ENCODE data around the gene DNMT1. TPM values are rescaled to one million over a fixed set of nuclear protein-coding genes. Genes with fewer than 3 reads are reported as not detected.

Gene DNMT1
- total RNA-seq, 4 donors from 2014 or later, result 29.5 to 80.6 (median 48.4) TPM

DNA sequence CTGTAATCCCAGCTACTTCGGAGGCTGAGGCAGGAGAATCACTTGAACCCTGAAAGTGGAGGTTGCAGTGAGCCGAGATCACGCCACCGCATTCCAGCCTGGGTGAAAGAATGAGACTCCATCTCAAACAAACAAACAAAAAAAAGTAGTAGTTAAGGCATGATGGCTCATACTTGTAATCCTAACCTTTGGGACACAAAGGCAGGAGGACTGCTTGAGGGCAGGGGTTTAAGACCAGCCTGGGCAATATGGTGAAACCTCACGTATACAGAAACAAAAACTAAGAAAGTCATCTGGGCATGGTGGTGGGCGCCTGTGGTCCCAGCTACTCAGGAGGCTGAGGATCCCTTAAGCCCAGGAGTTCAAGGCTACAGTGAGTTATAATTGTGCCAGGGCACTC lies 1.8 kb downstream of the DNMT1 start:
- intact Hi-C loops (cut with DNase I), result no loop called here
- H3K36me3 ChIP-seq, result peaks cover 0 to 9% (median 4%) of the 10 kb centered on the region in 3 donors
- H3K27me3 ChIP-seq, result no peaks in the 10 kb centered on the region
- peaks cover 16 to 40% (median 17%) of the 10 kb centered on the region in 3 donors for H3K4me1 ChIP-seq
- H3K9me3 ChIP-seq, result no peaks in the 10 kb centered on the region
- TF ChIP-seq, protein P1, sequence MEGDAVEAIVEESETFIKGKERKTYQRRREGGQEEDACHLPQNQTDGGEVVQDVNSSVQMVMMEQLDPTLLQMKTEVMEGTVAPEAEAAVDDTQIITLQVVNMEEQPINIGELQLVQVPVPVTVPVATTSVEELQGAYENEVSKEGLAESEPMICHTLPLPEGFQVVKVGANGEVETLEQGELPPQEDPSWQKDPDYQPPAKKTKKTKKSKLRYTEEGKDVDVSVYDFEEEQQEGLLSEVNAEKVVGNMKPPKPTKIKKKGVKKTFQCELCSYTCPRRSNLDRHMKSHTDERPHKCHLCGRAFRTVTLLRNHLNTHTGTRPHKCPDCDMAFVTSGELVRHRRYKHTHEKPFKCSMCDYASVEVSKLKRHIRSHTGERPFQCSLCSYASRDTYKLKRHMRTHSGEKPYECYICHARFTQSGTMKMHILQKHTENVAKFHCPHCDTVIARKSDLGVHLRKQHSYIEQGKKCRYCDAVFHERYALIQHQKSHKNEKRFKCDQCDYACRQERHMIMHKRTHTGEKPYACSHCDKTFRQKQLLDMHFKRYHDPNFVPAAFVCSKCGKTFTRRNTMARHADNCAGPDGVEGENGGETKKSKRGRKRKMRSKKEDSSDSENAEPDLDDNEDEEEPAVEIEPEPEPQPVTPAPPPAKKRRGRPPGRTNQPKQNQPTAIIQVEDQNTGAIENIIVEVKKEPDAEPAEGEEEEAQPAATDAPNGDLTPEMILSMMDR (IDR thresholded peaks at IDR 0.05), result no peak
- no peak for TF ChIP-seq POLR2A (IDR thresholded peaks at IDR 0.05)
- no peak for DNase-seq
- peak overlapping the region in 1 of 4 donors; percentile 64 for H3K4me3 ChIP-seq
- H3K27ac ChIP-seq, result peak overlapping the region; percentile 5 to 91 (median 87)
- 76 to 81% methylated on average over 6 of the region's 6 CpGs for WGBS, 2 donors

DNA sequence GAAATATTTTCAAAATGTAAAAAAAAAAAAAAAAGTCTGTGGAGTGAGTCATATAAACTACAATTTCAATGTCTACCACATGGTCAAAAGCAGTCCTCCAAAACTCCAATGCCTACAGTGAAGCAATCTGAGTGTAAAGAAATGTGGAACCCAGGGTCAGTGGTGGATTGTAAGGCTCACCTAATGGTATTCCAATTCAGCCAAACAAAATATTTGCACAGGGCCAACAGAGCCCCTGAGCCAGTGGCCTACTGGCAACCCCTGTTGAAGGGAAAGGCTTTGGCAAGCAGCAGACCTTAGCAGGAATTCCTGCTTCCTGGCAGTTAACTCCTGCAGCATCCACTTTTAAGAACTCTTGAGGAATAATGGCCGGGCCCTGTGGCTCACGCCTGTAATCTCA lies 3.4 kb downstream of the DNMT1 start:
- no peak for DNase-seq

DNA sequence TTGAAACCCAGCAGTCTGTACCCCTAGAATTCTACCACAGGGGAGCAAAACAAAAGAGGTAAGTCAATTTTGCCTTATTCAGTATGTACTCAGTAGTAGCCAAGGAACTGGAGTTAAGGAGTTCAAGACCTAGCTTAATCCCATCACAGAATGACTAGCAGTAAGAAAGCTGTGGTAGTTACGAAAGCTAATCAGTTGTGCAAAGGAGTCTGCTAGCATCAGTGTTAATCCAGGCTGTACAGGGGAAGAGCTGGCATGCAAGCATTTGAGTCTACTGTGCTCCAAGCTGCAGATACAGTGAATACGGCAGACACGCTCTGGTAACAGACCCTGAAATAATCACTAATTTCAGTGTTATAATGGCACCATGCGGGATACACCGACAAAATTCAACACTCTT lies 4.7 kb downstream of the DNMT1 start:
- Histone ChIP-seq H3K4me1 (peaks cover 12 to 37% (median 17%) of the 10 kb centered on the region in 3 donors), H3K27me3 (no peaks in the 10 kb centered on the region), H3K4me3 (no peak overlapping the region), H3K36me3 (peaks cover 0 to 38% (median 4%) of the 10 kb centered on the region in 3 donors), H3K27ac (no peak overlapping the region), H3K9me3 (no peaks in the 10 kb centered on the region)
- no peak for TF ChIP-seq POLR2A (IDR thresholded peaks at IDR 0.05)
- TF ChIP-seq, protein P1 (IDR thresholded peaks at IDR 0.05), result no peak
- DNase-seq, result no peak
- intact Hi-C loops (cut with DNase I), result no loop called here
- WGBS, 2 donors, result 88 to 98% methylated on average over 5 of the region's 5 CpGs

More for the DNA sequence above, 3.4 kb downstream of the DNMT1 start:
- Histone ChIP-seq H3K4me3 (no peak overlapping the region), H3K4me1 (peaks cover 16 to 40% (median 17%) of the 10 kb centered on the region in 3 donors), H3K27ac (no peak overlapping the region), H3K27me3 (no peaks in the 10 kb centered on the region), H3K36me3 (peaks cover 0 to 25% (median 4%) of the 10 kb centered on the region in 3 donors), H3K9me3 (no peaks in the 10 kb centered on the region)
- intact Hi-C loops (cut with DNase I), result no loop called here
- TF ChIP-seq POLR2A (IDR thresholded peaks at IDR 0.05), result no peak
- TF ChIP-seq, protein P1 (IDR thresholded peaks at IDR 0.05), result no peak
- WGBS, 2 donors, result 55% methylated on average over 2 of the region's 2 CpGs; no CpG with 5 or more reads in 1 of the 2 donors

DNA sequence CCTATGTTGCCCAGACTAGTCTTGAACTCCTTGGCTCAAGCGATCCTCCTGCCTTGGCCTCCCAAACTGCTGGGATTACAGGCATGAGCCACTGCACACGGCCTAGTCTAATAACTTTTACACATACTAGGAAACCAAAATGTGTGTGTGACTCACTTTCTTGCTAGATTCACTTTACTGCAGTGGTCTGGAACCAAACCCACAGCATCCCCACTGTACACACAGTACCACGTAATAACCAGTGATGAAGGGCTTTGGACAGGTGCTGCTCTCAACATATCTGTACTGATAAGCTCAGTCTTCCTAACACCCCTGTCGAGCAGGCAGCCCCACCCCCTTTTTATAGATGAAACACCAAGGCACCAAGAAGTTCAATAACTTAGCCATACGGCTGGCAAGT lies 5.1 kb downstream of the DNMT1 start:
- H3K36me3 ChIP-seq, result peaks cover 0 to 42% (median 4%) of the 10 kb centered on the region in 3 donors
- H3K27me3 ChIP-seq, result no peaks in the 10 kb centered on the region
- H3K27ac ChIP-seq, result no peak overlapping the region
- no peak for DNase-seq
- intact Hi-C loops (cut with DNase I), result no loop called here
- H3K9me3 ChIP-seq, result no peaks in the 10 kb centered on the region
- H3K4me1 ChIP-seq, result peaks cover 15 to 39% (median 21%) of the 10 kb centered on the region in 3 donors
- 80 to 87% methylated on average over 3 to 5 of the region's 5 CpGs for WGBS, 2 donors
- H3K4me3 ChIP-seq, result no peak overlapping the region
- no peak for TF ChIP-seq POLR2A (IDR thresholded peaks at IDR 0.05)

DNA sequence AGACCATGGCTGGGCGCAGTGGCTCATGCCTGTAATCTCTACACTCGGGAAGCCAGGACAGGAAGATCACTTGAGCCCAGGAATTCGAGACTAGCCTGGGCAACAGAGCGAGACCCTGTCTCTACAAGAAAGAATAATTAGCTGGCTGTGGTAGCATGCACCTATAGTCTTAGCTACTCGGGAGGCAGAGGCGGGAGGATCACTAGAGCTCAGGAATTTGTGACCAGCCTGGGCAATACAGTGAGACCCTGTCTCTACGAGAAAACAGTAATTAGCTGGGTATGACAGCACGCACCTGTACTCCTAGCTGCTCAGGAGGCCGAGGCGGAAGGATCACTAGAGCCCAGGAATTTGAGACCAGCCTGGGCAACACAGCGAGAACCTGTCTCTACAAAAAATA lies 7.4 kb downstream of the DNMT1 start:
- Histone ChIP-seq H3K27me3 (no peaks in the 10 kb centered on the region), H3K27ac (no peak overlapping the region), H3K9me3 (no peaks in the 10 kb centered on the region), H3K4me1 (peaks cover 3 to 29% (median 19%) of the 10 kb centered on the region in 3 donors), H3K36me3 (peaks cover 0 to 45% (median 3%) of the 10 kb centered on the region in 3 donors), H3K4me3 (no peak overlapping the region)
- TF ChIP-seq POLR2A (IDR thresholded peaks at IDR 0.05), result no peak
- TF ChIP-seq, protein P1 (IDR thresholded peaks at IDR 0.05), result no peak
- intact Hi-C loops (cut with DNase I), result no loop called here
- no peak for DNase-seq
- 78 to 85% methylated on average over 4 to 11 of the region's 11 CpGs for WGBS, 2 donors

DNA sequence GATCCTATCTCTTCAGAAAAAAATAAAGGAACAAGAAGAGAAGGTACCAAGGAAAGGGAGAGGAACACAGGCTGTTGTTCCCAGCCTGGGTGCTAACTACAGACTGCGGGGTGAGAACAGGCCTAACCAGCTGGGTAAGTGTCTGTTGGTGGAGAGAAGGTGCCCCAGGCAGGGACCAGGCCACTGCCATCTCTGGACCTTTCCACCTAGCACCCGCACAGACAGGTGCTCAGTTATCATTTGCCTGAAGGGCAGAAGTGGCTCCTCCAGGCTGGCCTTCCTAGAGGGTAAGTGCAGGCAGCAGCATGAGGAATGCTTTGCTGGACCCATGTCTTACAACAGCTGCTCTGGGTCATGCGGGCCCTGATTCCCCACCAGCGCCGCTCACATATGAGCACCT lies 10.1 kb downstream of the DNMT1 start:
- DNase-seq, result no peak
- Histone ChIP-seq H3K36me3 (peaks cover 0 to 59% (median 5%) of the 10 kb centered on the region in 3 donors), H3K27me3 (no peaks in the 10 kb centered on the region), H3K4me1 (peaks cover 3 to 13% (median 12%) of the 10 kb centered on the region in 3 donors), H3K4me3 (no peak overlapping the region), H3K9me3 (no peaks in the 10 kb centered on the region), H3K27ac (no peak overlapping the region)
- TF ChIP-seq POLR2A (IDR thresholded peaks at IDR 0.05), result no peak
- TF ChIP-seq, protein P1 (IDR thresholded peaks at IDR 0.05), result no peak
- intact Hi-C loops (cut with DNase I), result no loop called here
- 47 to 50% methylated on average over 2 of the region's 5 CpGs for WGBS, 2 donors

Measured in esophagus squamous epithelium (tissue), 5 donors.